ENCODE data around the gene DNAH2.

Gene DNAH2

GRCh38 chr17:7750321-7750821 is 32.8 kb downstream of the DNAH2 start:
- H3K27me3 ChIP-seq (ENCODE audit: insufficient read depth, low read length): 0 out of 2 replicates have a peak, but pooled peaks cover under 1% of the 10 kb centered on the region
- H3K9me2 ChIP-seq (ENCODE audit: low read depth, low read length): no peaks in the 10 kb centered on the region
- H3K36me3 ChIP-seq (ENCODE audit: insufficient read depth, low read length): no peaks in the 10 kb centered on the region
- no peak overlapping the region for H3K4me2 ChIP-seq (ENCODE audit: low read length)
- H3K27ac ChIP-seq (ENCODE audit: low read depth, low read length, poor library complexity, severe bottlenecking): no peak overlapping the region
- H3K4me1 ChIP-seq (ENCODE audit: insufficient read depth, low read length, severe bottlenecking): no peaks in the 10 kb centered on the region
- no peaks in the 10 kb centered on the region for H3F3A ChIP-seq (ENCODE audit: insufficient read depth, low read length)
- no peak overlapping the region for H2AFZ ChIP-seq (ENCODE audit: low read length)
- H3K4me3 ChIP-seq (ENCODE audit: low read depth, low read length, poor library complexity, severe bottlenecking): no peak overlapping the region
- H3K9me3 ChIP-seq (ENCODE audit: low read length): no peaks in the 10 kb centered on the region
- TF ChIP-seq CTCF (IDR thresholded peaks at IDR 0.05; ENCODE audit: low read length) (no peak), EZH2 (IDR thresholded peaks at IDR 0.05; ENCODE audit: borderline replicate concordance, low read length) (no peak)
- H3K79me2 ChIP-seq (ENCODE audit: insufficient read depth, low read length): no peaks in the 10 kb centered on the region
- H3K9ac ChIP-seq (ENCODE audit: low read length): no peak overlapping the region
- no peaks in the 10 kb centered on the region for H4K20me1 ChIP-seq (ENCODE audit: insufficient read depth, low read length)

DNA sequence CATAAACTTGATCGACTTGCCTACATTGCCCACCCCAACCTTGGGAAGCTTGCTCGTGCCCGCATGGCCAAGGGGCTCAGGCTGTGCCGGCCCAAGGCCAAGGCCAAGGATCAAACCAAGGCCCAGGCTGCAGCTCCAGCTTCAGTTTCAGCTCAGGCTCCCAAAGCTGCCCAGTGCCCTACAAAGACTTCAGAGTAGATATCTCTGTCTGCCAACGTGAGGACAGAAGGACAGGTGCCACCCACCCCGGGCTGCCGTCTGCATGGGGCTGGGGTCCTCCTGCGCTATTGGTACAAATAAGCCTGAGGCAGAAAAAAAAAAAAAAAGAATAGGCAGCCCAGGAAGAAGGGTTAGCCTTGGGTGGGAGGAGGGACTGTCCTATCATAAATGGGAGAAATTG is 37.1 kb downstream of the DNAH2 start:
- peaks cover 4% of the 10 kb centered on the region; the same call in 1 of the 2 replicates for H3K27me3 ChIP-seq (ENCODE audit: insufficient read depth, low read length)
- no peak overlapping the region for H3K4me2 ChIP-seq (ENCODE audit: low read length)
- H3K9me3 ChIP-seq (ENCODE audit: low read length): no peaks in the 10 kb centered on the region
- H3K9ac ChIP-seq (ENCODE audit: low read length): no peak overlapping the region
- H3K36me3 ChIP-seq (ENCODE audit: insufficient read depth, low read length): no peaks in the 10 kb centered on the region
- no peak overlapping the region for H3K4me3 ChIP-seq (ENCODE audit: low read depth, low read length, poor library complexity, severe bottlenecking)
- H3K27ac ChIP-seq (ENCODE audit: low read depth, low read length, poor library complexity, severe bottlenecking): no peak overlapping the region
- no peak overlapping the region for H2AFZ ChIP-seq (ENCODE audit: low read length)
- no peaks in the 10 kb centered on the region for H4K20me1 ChIP-seq (ENCODE audit: insufficient read depth, low read length)
- no peaks in the 10 kb centered on the region for H3F3A ChIP-seq (ENCODE audit: insufficient read depth, low read length)
- no peaks in the 10 kb centered on the region for H3K79me2 ChIP-seq (ENCODE audit: insufficient read depth, low read length)
- TF ChIP-seq CTCF (IDR thresholded peaks at IDR 0.05; ENCODE audit: low read length) (no peak), EZH2 (IDR thresholded peaks at IDR 0.05; ENCODE audit: borderline replicate concordance, low read length) (no peak)
- H3K9me2 ChIP-seq (ENCODE audit: low read depth, low read length): no peaks in the 10 kb centered on the region
- H3K4me1 ChIP-seq (ENCODE audit: insufficient read depth, low read length, severe bottlenecking): no peaks in the 10 kb centered on the region

DNA sequence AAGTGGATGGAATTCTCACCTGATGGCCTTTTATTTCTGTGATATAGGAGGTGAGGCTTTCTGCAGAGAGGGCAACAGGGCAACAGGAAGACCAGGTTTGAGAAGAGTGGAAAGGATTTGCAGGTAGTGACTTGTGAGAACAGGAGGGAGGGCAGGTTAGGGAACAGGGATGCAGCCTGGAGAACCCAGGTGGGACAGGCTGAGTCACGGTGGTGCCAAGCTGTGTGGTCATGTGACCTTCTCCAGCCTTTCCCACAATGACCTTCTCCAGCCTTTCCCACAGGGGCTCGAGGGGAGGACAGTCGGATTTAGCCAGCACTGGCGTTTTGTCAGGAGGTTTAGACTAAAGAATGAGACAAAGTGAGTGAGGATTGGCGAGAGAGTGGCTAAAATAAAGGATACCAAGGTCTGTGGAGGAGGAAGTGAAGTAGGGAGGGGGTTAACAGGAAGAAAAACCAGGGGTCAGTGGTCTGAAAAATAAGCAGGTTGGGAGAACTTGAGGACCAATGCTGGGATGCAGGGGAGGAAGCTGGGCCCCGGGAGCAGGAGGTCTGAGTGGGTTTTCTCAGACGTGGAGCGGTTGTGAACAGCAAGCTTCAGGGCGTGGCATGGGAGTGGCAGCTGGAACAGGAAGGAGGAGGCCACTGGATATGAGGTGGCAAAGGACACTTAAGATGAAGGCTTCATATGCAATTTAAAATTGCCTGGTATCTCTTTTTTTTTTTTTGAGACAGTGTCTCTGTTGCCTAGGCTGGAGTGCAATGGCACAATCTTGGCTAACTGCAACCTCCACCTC is 37.7 kb downstream of the DNAH2 start:
- H3K9ac ChIP-seq (ENCODE audit: low read length): no peak overlapping the region
- H3K9me2 ChIP-seq (ENCODE audit: low read depth, low read length): no peaks in the 10 kb centered on the region
- no peaks in the 10 kb centered on the region for H3K4me1 ChIP-seq (ENCODE audit: insufficient read depth, low read length, severe bottlenecking)
- H3K36me3 ChIP-seq (ENCODE audit: insufficient read depth, low read length): no peaks in the 10 kb centered on the region
- TF ChIP-seq EZH2 (IDR thresholded peaks at IDR 0.05; ENCODE audit: borderline replicate concordance, low read length) (no peak), CTCF (IDR thresholded peaks at IDR 0.05; ENCODE audit: low read length) (no peak)
- H3K4me2 ChIP-seq (ENCODE audit: low read length): no peak overlapping the region
- no peak overlapping the region for H2AFZ ChIP-seq (ENCODE audit: low read length)
- no peak overlapping the region for H3K27ac ChIP-seq (ENCODE audit: low read depth, low read length, poor library complexity, severe bottlenecking)
- peaks cover 4% of the 10 kb centered on the region; the same call in 1 of the 2 replicates for H3K27me3 ChIP-seq (ENCODE audit: insufficient read depth, low read length)
- H3K9me3 ChIP-seq (ENCODE audit: low read length): no peaks in the 10 kb centered on the region
- H3F3A ChIP-seq (ENCODE audit: insufficient read depth, low read length): no peaks in the 10 kb centered on the region
- H3K79me2 ChIP-seq (ENCODE audit: insufficient read depth, low read length): no peaks in the 10 kb centered on the region
- no peak overlapping the region for H3K4me3 ChIP-seq (ENCODE audit: low read depth, low read length, poor library complexity, severe bottlenecking)
- no peaks in the 10 kb centered on the region for H4K20me1 ChIP-seq (ENCODE audit: insufficient read depth, low read length)
